Erythroblast (primary cell): ENCODE data around the gene EXOC2.
"Not testable (repeated sequence)": the region's sequence is repeated elsewhere in the genome, so short reads cannot be mapped to it uniquely, and the experiment has no call there.

Experiments used
- DNase-seq, 2 experiments: peaks; one replicate each; lab custom pipeline; 2025; lab: John Stamatoyannopoulos, UW
- GATA1 ChIP-seq: IDR thresholded peaks from 2 replicates; pipeline ENCODE4 v1.6.1; 2011; ENCODE audit warnings: low read depth, mild to moderate bottlenecking, control low read depth, low read length, moderate library complexity
- POLR2A ChIP-seq: IDR thresholded peaks from 2 replicates; pipeline ENCODE4 v1.6.1; 2011; ENCODE audit warnings: mild to moderate bottlenecking, low read length

EXOC2 gene

DNA sequence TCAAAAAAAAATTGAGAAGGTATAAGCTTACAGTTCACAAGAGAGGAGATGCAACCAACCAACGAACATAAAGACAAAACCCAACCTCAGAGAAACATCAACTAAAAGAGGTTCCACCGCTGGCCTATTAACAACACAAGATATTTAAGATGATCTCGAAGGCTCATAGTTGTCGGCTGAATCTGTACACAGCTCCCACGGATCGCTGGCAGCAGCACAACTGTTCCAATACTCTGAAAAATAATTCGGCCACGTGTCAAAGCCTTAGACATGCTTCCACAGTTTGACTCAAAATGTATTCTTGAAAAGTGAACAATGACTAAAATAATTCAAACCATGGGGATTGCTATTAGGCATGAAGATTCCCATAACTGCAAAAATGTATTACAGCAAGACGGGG, 13.7 kb downstream of the EXOC2 start:
- no peak for TF ChIP-seq GATA1
- no peak for TF ChIP-seq POLR2A
- DNase-seq = no peak

DNA sequence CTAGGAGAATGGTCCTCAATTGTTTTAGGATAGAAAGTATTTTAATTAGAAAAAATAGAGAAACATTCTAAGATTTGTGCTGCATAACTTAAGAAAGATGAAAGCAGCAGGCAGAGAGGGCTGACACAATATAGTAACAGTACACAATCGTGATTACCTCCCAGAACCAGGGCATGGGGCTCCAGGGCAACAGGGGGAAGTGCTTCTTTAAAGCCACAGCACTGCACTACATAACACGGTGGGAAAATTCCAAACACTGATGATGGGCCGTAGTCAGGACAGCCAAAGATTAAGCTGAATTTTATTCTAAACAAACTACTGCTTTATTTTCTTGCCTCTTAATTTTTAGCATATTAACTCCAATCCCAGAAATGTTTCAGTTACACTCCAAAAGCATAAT, 14.4 kb downstream of the EXOC2 start:
- DNase-seq = no peak

DNA sequence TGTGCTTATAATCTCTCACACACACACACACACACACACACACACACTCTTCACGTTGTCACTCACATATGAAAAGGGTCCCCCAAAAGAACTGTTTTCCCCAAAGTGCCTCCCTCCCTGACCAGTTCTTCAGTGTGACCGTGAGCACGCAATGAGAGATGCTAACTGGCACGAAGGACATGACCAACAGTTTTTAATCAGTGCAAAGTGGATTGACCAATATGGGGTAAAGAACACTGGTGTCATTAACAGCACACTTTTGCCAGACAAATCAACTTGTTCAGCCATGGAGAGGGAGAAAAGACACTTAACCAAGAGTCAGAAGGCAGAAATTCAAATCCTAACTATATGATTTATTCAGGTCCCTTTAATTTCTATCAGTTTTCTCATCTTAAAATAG, 15.0 kb downstream of the EXOC2 start:
- TF ChIP-seq POLR2A (no peak), GATA1 (no peak)
- DNase-seq = no peak

More for the DNA sequence above, 14.4 kb downstream of the EXOC2 start:
- no peak for TF ChIP-seq GATA1
- no peak for TF ChIP-seq POLR2A

DNA sequence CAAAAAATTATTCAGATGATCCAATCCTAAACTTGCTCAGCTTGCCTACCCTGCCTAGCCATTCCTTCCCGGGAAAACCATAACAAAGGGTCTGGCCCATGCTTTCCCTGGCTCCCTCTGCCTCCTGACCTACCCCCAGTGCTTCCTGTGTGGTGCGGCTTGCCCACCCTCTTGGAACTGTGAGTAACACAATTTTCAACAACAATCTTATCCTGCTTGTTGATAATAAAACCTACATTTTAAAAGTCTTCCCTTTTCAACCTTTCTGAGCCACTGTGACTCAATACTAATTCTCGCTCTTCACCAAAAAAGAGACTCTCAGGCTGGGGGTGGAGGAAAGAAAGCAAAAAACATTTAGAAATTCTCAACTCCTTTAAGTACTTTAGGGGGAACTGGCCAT, 18.0 kb downstream of the EXOC2 start:
- TF ChIP-seq POLR2A (no peak), GATA1 (no peak)
- no peak for DNase-seq

DNA sequence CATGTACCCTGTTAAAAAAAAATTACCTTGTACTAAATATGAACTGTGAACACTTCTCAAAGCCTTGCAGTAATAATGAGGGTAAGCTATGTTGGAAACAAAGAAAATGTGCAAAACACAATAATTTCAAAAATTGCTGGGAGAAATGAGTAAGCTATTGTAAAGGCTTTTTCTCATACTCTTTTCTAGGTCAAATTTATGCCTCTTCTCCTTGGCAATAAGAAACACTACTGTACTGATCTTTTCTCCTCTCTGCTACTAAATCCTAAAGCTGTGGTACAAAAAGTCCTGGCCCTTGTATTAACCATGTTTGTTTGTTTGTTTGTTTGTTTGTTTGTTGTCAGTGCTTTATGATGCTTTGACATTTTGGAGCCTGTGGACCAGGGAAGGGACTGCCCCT, 18.5 kb downstream of the EXOC2 start:
- TF ChIP-seq GATA1 (no peak), POLR2A (no peak)
- DNase-seq = no peak

DNA sequence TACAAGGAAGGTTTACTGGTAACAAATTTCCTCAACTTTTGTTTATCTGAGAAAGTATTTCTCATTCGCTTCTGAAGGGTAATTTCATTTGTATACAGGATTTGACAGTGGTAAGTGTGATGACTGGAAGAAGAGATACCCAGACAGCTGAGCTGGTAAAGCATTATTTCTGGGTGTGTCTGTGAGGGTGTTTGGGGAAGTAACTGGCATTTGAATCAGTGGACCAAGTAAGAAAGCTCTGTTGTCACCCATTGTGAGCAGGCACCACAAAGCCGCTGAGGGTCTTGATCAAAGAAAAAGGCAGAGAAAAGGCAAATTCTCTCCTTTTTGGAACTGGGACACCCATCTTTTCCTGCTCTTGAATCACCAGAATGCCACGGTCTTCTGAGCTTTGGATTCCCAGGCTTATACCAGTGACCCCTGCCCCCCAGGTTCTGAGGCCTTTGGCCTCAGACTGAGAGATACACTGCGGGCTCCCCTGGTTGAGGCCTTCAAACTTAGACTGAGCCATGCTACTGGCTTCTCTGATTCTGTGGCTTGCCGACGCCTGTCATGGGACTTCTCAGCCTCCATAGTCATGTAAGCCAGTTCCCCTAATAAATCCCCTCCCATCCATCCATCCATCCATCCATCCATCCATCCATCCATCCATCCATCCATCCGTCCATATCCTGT, 25.5 kb downstream of the EXOC2 start:
- no peak for DNase-seq
- TF ChIP-seq POLR2A (no peak), GATA1 (no peak)

DNA sequence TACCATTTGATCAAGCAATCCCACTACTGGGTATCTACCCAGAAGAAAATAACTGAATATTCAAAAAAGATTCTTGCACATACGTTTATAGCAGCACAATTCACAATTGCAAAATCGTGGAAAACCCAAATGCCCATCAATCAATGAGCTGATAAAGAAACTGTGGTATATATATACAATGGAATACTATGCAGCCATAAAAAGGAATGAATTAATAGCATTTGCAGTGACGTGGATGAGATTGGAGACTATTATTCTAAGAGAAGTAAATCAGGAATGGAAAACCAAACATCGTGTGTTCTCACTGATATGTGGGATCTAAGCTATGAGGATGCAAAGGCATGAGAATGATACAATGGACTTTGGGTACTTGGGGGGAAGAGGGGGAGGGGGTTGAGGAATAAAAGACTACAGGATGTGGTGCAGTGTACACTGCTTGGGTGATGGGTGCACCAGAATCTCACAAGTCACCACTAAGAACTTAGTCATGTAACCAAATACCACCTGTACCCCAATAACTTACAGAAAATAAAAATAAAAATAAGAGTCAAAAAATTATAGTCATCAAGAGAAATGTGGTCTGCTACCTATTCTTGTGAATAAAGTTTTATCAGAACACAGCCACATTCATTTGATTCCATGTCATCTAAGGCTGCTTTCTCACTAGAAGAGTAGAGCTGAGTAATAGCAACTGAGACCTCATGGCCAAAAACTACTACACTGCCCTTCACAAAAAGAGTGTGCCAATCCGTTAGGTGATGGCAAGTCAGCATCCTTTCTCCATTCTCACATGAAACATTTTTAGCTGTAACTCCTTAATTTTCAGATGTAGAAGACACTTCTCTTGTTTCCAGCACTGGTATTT, 27.3 kb downstream of the EXOC2 start:
- TF ChIP-seq POLR2A (no peak), GATA1 (no peak)
- no peak for DNase-seq

DNA sequence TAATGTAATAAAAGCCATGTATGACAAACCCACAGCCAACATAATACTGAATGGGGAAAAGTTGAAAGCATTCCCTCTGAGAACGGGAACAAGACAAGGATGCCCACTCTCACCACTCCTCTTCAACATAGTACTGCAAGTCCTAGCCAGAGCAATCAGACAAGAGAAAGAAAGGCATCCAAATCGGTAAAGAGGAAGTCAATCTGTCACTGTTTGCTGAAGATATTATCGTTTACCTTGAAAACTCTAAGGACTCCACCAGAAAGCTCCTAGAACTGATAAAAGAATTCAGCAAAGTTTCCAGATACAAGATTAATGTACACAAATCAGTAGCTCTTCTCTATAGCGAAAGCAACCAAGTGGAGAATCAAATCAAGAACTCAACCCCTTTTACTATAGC, 29.2 kb downstream of the EXOC2 start:
- not testable (repeated sequence) for DNase-seq

DNA sequence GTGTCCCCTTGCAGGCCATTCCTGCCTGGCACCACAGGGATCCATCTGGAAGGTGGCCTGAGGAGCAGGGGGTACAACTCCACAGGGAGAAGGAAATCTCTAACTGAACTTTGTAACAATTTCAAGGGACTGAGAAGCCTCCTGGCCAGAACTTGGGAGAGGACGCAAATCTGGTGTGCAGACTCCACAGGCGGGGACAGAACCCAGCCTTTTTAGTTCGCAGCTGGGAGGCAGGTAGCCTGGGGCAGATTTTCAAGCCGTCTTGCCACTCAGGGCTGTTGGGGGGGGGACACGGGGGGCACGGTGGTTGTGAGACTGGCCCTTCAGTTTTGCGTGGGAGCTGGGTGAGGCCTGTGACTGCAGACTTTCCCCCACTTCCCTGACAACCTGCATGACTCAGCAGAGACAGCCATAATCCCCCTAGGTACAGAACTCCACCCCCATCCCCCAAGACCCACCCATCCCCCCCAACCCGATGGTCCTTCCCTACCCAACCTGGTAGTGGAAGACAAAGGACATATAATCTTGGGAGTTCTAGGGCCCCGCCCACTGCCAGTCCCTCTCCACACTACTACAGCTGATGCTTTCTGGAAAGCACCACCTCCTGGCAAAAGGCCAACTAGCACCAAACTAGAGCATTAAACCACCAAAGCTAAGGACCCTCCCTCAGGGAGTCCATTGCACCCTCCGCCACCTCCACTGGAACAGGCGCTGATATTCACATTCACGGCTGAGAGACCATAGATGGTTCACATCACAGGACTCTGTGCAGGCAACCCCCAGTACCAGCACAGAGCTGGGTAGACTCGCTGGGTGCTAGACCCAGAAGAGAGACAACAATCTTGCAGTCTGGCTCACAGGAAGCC, 33.0 kb downstream of the EXOC2 start:
- DNase-seq = no peak
- no peak for TF ChIP-seq POLR2A
- TF ChIP-seq GATA1 = no peak

DNA sequence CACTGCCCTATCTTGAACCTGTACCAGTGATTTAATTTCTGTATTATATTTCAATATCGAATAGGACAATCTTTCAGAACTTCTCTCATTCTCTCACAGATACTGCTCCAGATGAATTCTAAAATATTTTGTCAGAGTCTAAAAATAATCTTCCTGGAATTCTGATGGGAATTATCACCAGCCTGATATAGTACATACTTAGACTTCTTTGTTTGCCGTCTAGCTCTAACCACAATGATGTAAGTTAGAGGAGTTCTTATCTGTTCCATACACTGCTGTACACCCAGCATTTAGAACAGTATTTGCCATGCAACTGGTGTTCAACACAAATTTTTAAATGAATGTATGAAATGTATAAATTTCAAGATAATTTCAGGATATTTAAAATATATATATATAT, 34.7 kb downstream of the EXOC2 start:
- DNase-seq = peak; percentile 7 to 18
- no peak for TF ChIP-seq GATA1
- TF ChIP-seq POLR2A = no peak

DNA sequence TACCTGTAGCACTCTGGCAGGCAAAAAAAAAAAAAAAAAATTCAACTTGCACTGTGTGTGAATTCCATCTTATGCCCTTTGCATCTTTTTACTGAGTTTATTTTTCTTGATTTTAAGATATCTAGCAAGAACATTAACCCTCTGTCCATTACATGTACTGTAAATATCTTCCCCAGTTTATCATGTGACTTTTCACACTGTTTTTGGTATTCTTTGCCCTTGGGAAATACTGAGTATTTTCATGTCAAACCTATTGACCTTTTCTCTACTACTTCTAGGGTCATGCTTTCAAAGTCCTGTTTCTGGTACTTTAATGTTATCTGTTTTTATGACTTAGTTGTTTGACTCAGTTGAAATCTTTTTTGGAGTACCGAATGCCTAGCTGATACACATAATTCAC, 35.2 kb downstream of the EXOC2 start:
- no peak for TF ChIP-seq POLR2A
- TF ChIP-seq GATA1 = no peak
- DNase-seq = no peak

DNA sequence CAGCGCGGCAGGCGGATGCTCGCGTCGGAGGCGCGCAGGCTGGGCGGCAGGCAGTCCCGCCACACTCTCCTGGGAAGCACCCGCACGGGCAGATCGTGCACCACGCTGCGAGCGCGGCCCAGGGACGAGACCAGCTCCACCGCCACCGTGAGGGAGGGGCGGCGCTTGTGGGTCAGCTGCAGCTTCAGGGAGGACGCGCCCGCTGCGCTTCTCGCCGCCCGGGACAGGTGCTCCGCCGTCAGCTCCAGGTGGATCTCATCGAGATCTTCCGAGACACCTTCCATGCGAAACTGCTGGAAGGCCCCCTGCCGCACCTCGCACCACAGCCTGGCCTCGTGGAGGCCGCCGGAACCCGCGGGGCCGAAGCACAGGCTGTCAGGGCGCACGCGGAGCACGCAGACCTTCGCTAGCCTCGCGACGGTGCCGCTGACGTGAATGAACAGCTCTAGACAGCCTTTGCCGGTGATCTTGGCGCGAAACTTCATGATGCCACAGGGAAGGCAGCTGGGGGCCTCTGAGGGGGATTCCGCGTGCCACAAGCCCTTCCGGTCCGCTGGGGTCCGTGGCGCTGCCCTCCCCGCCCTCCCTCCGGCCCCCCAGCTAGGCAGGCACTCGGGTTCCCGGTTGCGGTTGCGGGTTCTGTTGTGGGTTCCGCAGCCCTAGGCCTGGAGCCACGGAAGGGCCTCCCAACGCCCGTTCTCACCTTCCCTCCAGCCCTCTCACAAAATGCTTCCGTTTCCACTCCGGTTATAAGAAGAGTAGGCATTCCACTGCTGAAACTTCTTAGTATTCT, 36.3 kb downstream of the EXOC2 start, which contains the start of gene HUS1B:
TSS of gene HUS1B (minus strand) at position 641 of the 793 bp plus-strand sequence. CDS start at position 485, 156 bp downstream.
- TF ChIP-seq POLR2A = no peak
- no peak for TF ChIP-seq GATA1

DNA sequence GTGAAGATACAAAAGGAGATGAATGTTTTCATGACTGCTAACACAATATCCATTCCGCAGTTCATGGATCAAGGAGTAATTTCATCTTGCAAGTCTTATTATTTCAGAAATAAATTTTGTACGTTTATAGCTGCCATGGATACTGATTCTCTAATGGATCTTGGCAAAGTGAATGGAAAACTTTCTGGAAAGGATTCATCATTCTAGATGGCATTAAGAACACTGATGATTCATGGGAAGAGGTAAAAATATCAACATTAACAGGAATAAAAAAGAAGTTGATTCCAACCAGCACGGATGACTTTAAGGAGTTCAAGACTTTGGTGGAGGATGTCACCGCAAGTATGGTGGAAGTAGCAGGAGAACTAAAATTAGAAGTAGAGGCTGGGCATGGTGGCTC, 38.8 kb downstream of the EXOC2 start:
- TF ChIP-seq POLR2A = no peak
- no peak for TF ChIP-seq GATA1
- DNase-seq = no peak

More for the DNA sequence above, 36.3 kb downstream of the EXOC2 start, which contains the start of gene HUS1B:
- no peak for DNase-seq
